Heart left ventricle (tissue), 13 donors: ENCODE data around the gene NAT14.

Source experiments
- POLR2A ChIP-seq, 2 donors: fragments of 450-650 bp; IDR thresholded peaks; one replicate each; pipeline ENCODE4 v1.6.1; 2017; ENCODE audit warnings: antibody characterized with exemption in 2 of 2, mild to moderate bottlenecking in 2 of 2, moderate library complexity in 2 of 2
- TF ChIP-seq, protein P1 (sequence below), 12 donors: fragments of 200-600 bp; sonication (generic) in 4 of 12; IDR thresholded peaks; one replicate each; pipeline versions ENCODE4 v1.5.0 to v1.8.0; 2018 to 2022; ENCODE audit warnings: antibody characterized with exemption in 12 of 12, mild to moderate bottlenecking in 5 of 12
- donor health status: ischemic (EF 13 %, LVEDD 7.1; RV severe dilation, severe dysfunction).
- donor health status: DM: no; HTN: yes; CAD: no.
- donor health status: DM: no; HTN: no; CAD: no.
- donor health status: ischemic (EF 25% LVEDD 6.9; RV normal size, moderate dysfunction).
- donor health status: ischemic (EF 25% LVEDD 5.7; RV mildly dilated, moderate dysfunction).
- donor health status: ischemic (EF 35%, LVEDD 5.7; RV mildly dilated, moderate dysfunction).
- donor health status: nonischemic (EF 11% LVEDD 7.7; RV severe dilation, severe dysfunction).
- donor health status: DM: yes; HTN: yes; CAD: no.
- donor health status: PGD.
- donor health status: ischemic (EF 29% LVEDD 5.4; RV normal size, mild dysfunction).
- donor health status: nonischemic (EF 23%, LVEDD 6.1; RV moderate dilation, normal function).

DNA sequence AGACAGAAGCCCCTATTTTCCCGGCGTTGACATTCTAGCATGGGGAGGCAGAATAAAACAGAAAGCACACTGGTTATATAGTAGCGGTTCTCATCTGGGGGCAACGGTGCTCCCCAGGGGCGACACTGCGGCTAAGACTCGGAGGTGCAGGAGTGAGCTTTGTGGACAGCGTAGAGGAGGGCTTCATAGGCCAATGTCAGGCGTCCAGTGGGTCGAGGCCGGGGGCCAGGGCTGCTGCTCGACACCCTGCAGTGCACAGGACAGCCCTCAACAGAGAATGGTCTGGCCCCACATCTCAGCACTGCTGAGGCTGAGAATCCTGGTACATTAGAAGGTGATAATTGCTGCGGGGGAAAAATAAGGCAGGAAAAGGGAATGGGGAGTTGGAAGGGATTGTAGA lies 7.1 kb upstream of the NAT14 start:
- TF ChIP-seq, protein P1, sequence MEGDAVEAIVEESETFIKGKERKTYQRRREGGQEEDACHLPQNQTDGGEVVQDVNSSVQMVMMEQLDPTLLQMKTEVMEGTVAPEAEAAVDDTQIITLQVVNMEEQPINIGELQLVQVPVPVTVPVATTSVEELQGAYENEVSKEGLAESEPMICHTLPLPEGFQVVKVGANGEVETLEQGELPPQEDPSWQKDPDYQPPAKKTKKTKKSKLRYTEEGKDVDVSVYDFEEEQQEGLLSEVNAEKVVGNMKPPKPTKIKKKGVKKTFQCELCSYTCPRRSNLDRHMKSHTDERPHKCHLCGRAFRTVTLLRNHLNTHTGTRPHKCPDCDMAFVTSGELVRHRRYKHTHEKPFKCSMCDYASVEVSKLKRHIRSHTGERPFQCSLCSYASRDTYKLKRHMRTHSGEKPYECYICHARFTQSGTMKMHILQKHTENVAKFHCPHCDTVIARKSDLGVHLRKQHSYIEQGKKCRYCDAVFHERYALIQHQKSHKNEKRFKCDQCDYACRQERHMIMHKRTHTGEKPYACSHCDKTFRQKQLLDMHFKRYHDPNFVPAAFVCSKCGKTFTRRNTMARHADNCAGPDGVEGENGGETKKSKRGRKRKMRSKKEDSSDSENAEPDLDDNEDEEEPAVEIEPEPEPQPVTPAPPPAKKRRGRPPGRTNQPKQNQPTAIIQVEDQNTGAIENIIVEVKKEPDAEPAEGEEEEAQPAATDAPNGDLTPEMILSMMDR (IDR thresholded peaks at IDR 0.05): no peak
- no peak for TF ChIP-seq POLR2A (IDR thresholded peaks at IDR 0.05)
